GM12801 (cell line): ENCODE measurements around the gene ZDHHC14.

ENCODE experiments used
- TF ChIP-seq, protein P1 (sequence below): IDR thresholded peaks from one replicate; pipeline ENCODE4 v1.5.1; 2011; ENCODE audit warnings: control low read depth; ENCODE audit not compliant: insufficient read length; ENCODE audit errors: extremely low read depth

ZDHHC14 gene

DNA sequence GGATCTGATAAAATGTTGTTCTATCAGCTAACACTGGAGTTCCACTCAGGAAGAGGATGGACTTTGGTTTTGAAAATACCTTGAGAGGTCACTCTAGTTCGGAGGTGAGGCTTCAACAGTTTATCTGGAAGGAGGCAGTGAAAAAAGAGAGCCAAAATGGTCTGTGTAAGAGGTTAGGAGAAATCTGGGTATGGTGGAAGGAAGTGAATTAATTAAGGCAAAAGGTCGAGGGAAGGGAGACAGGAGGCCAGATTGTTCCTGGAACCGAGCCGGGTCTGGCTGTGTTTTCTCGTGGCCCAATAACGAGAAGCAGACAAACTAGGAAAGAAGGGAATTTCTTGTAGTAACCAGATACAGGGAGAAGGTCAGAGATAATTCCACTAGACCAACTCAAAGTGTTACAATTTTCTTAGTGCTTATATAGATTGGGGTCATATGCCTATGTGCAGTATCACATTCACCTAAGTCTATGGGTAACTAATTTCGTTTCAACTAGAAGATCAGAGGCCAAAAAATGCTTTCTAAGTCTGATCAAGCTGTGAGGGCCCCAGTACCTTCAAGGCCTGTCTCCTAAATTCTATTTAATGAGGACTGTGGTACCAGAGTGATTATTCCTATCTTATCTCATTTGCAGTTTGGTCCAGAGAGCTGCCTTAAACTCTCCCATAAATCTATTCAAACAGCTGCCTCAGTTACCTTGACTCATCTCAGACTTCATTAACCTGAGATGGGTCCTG, 346.1 kb downstream of the ZDHHC14 start:
- TF ChIP-seq, protein P1, sequence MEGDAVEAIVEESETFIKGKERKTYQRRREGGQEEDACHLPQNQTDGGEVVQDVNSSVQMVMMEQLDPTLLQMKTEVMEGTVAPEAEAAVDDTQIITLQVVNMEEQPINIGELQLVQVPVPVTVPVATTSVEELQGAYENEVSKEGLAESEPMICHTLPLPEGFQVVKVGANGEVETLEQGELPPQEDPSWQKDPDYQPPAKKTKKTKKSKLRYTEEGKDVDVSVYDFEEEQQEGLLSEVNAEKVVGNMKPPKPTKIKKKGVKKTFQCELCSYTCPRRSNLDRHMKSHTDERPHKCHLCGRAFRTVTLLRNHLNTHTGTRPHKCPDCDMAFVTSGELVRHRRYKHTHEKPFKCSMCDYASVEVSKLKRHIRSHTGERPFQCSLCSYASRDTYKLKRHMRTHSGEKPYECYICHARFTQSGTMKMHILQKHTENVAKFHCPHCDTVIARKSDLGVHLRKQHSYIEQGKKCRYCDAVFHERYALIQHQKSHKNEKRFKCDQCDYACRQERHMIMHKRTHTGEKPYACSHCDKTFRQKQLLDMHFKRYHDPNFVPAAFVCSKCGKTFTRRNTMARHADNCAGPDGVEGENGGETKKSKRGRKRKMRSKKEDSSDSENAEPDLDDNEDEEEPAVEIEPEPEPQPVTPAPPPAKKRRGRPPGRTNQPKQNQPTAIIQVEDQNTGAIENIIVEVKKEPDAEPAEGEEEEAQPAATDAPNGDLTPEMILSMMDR = no peak
